ENCODE results near the gene ADAM23. TPM values are rescaled to one million over a fixed set of nuclear protein-coding genes. Genes with fewer than 3 reads are reported as not detected.

ADAM23 gene
- total and polyA plus RNA-seq, 2 experiments from 2014 or later = 11.8 to 15.9 TPM

GRCh38 chr2:206408323-206409320 is 34.7 kb upstream of the ADAM23 start:
- Histone ChIP-seq H3K4me2 (no peak overlapping the region), H3K27me3 (ENCODE audit: insufficient read depth) (no peaks in the 10 kb centered on the region), H3K79me2 (replicated peaks; ENCODE audit: insufficient read depth) (no peaks in the 10 kb centered on the region), H3K9me2 (ENCODE audit: insufficient read depth) (no peaks in the 10 kb centered on the region), H3F3A (replicated peaks; ENCODE audit: low read depth) (no peaks in the 10 kb centered on the region), H3K4me3 (no peak overlapping the region), H3K36me3 (ENCODE audit: insufficient read depth) (no peaks in the 10 kb centered on the region), H3K27ac (ENCODE audit: low read depth) (no peak overlapping the region), H4K20me1 (replicated peaks; ENCODE audit: insufficient read depth) (no peaks in the 10 kb centered on the region), H2AFZ (no peak overlapping the region), H3K4me1 (ENCODE audit: insufficient read depth) (no peaks in the 10 kb centered on the region)
- H3K36me3 Mint-ChIP-seq (ENCODE audit: low read depth) = no peaks in the 10 kb centered on the region
- no peak for TF ChIP-seq EZH2 (IDR thresholded peaks at IDR 0.05; ENCODE audit: low read depth, unreplicated experiment)
- no peak for TF ChIP-seq ZNF114 (CRISPR knock-in tag; IDR thresholded peaks at IDR 0.05)
- TF ChIP-seq, protein P1, sequence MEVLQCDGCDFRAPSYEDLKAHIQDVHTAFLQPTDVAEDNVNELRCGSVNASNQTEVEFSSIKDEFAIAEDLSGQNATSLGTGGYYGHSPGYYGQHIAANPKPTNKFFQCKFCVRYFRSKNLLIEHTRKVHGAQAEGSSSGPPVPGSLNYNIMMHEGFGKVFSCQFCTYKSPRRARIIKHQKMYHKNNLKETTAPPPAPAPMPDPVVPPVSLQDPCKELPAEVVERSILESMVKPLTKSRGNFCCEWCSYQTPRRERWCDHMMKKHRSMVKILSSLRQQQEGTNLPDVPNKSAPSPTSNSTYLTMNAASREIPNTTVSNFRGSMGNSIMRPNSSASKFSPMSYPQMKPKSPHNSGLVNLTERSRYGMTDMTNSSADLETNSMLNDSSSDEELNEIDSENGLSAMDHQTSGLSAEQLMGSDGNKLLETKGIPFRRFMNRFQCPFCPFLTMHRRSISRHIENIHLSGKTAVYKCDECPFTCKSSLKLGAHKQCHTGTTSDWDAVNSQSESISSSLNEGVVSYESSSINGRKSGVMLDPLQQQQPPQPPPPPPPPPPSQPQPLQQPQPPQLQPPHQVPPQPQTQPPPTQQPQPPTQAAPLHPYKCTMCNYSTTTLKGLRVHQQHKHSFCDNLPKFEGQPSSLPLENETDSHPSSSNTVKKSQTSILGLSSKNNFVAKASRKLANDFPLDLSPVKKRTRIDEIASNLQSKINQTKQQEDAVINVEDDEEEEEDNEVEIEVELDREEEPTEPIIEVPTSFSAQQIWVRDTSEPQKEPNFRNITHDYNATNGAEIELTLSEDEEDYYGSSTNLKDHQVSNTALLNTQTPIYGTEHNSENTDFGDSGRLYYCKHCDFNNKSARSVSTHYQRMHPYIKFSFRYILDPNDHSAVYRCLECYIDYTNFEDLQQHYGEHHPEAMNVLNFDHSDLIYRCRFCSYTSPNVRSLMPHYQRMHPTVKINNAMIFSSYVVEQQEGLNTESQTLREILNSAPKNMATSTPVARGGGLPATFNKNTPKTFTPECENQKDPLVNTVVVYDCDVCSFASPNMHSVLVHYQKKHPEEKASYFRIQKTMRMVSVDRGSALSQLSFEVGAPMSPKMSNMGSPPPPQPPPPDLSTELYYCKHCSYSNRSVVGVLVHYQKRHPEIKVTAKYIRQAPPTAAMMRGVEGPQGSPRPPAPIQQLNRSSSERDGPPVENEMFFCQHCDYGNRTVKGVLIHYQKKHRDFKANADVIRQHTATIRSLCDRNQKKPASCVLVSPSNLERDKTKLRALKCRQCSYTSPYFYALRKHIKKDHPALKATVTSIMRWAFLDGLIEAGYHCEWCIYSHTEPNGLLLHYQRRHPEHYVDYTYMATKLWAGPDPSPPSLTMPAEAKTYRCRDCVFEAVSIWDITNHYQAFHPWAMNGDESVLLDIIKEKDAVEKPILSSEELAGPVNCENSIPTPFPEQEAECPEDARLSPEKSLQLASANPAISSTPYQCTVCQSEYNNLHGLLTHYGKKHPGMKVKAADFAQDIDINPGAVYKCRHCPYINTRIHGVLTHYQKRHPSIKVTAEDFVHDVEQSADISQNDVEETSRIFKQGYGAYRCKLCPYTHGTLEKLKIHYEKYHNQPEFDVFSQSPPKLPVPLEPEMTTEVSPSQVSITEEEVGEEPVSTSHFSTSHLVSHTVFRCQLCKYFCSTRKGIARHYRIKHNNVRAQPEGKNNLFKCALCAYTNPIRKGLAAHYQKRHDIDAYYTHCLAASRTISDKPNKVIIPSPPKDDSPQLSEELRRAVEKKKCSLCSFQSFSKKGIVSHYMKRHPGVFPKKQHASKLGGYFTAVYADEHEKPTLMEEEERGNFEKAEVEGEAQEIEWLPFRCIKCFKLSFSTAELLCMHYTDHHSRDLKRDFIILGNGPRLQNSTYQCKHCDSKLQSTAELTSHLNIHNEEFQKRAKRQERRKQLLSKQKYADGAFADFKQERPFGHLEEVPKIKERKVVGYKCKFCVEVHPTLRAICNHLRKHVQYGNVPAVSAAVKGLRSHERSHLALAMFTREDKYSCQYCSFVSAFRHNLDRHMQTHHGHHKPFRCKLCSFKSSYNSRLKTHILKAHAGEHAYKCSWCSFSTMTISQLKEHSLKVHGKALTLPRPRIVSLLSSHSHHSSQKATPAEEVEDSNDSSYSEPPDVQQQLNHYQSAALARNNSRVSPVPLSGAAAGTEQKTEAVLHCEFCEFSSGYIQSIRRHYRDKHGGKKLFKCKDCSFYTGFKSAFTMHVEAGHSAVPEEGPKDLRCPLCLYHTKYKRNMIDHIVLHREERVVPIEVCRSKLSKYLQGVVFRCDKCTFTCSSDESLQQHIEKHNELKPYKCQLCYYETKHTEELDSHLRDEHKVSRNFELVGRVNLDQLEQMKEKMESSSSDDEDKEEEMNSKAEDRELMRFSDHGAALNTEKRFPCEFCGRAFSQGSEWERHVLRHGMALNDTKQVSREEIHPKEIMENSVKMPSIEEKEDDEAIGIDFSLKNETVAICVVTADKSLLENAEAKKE (CRISPR knock-in tag; IDR thresholded peaks at IDR 0.05) = no peak
- TF ChIP-seq EZH2phosphoT487 (IDR thresholded peaks at IDR 0.05; ENCODE audit: unreplicated experiment) = no peak
- TF ChIP-seq, protein P2, sequence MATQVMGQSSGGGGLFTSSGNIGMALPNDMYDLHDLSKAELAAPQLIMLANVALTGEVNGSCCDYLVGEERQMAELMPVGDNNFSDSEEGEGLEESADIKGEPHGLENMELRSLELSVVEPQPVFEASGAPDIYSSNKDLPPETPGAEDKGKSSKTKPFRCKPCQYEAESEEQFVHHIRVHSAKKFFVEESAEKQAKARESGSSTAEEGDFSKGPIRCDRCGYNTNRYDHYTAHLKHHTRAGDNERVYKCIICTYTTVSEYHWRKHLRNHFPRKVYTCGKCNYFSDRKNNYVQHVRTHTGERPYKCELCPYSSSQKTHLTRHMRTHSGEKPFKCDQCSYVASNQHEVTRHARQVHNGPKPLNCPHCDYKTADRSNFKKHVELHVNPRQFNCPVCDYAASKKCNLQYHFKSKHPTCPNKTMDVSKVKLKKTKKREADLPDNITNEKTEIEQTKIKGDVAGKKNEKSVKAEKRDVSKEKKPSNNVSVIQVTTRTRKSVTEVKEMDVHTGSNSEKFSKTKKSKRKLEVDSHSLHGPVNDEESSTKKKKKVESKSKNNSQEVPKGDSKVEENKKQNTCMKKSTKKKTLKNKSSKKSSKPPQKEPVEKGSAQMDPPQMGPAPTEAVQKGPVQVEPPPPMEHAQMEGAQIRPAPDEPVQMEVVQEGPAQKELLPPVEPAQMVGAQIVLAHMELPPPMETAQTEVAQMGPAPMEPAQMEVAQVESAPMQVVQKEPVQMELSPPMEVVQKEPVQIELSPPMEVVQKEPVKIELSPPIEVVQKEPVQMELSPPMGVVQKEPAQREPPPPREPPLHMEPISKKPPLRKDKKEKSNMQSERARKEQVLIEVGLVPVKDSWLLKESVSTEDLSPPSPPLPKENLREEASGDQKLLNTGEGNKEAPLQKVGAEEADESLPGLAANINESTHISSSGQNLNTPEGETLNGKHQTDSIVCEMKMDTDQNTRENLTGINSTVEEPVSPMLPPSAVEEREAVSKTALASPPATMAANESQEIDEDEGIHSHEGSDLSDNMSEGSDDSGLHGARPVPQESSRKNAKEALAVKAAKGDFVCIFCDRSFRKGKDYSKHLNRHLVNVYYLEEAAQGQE (IDR thresholded peaks at IDR 0.05; ENCODE audit: unreplicated experiment) = no peak
- TF ChIP-seq CREB1 (CRISPR knock-in tag; IDR thresholded peaks at IDR 0.05; ENCODE audit: low read depth) = no peak
- no peak for TF ChIP-seq ZNF331 (CRISPR knock-in tag; IDR thresholded peaks at IDR 0.05; ENCODE audit: low read depth)
- TF ChIP-seq ETS1 (IDR thresholded peaks at IDR 0.05) = no peak
- TF ChIP-seq STAT1 (IDR thresholded peaks at IDR 0.05; ENCODE audit: unreplicated experiment) = no peak
- TF ChIP-seq, protein P3, sequence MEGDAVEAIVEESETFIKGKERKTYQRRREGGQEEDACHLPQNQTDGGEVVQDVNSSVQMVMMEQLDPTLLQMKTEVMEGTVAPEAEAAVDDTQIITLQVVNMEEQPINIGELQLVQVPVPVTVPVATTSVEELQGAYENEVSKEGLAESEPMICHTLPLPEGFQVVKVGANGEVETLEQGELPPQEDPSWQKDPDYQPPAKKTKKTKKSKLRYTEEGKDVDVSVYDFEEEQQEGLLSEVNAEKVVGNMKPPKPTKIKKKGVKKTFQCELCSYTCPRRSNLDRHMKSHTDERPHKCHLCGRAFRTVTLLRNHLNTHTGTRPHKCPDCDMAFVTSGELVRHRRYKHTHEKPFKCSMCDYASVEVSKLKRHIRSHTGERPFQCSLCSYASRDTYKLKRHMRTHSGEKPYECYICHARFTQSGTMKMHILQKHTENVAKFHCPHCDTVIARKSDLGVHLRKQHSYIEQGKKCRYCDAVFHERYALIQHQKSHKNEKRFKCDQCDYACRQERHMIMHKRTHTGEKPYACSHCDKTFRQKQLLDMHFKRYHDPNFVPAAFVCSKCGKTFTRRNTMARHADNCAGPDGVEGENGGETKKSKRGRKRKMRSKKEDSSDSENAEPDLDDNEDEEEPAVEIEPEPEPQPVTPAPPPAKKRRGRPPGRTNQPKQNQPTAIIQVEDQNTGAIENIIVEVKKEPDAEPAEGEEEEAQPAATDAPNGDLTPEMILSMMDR (conservative IDR thresholded peaks at IDR 0.05; ENCODE audit: low read depth in 2 of 2) = no peak
- TF ChIP-seq POLR2AphosphoS5 (IDR thresholded peaks at IDR 0.05; ENCODE audit: low read depth) = no peak
- no peaks in the 10 kb centered on the region for H3K4me1 Mint-ChIP-seq
- H3K4me3 Mint-ChIP-seq = no peak overlapping the region
- no peak for ATAC-seq
- H3K9me3 Mint-ChIP-seq = peaks cover 6% of the 10 kb centered on the region; the same call in 1 of the 3 replicates
- H3K27me3 Mint-ChIP-seq (ENCODE audit: insufficient read depth, low read depth, poor library complexity) = peaks cover 2% of the 10 kb centered on the region
- no peak overlapping the region for H3K27ac Mint-ChIP-seq
- no peak for DNase-seq (ENCODE audit: low spot score)

Measured in GM23338 (cell line).